GOT3 (cell line): ENCODE data around the gene ZNF142.

Experiments used
- DNase-seq: peaks from one replicate; lab custom pipeline; 2025; ENCODE audit warnings: mixed read lengths; lab: John Stamatoyannopoulos, UW

The ZNF142 gene

GRCh38 chr2:218655751-218656150, 3.7 kb downstream of the ZNF142 start:
- no peak for DNase-seq

GRCh38 chr2:218648787-218649100, 10.7 kb downstream of the ZNF142 start:
- DNase-seq = no peak

GRCh38 chr2:218648088-218648786, 11.2 kb downstream of the ZNF142 start:
- no peak for DNase-seq

- DNase-seq = no peak
Observed at GRCh38 chr2:218645126-218645525, 14.3 kb downstream of the ZNF142 start.

DNA sequence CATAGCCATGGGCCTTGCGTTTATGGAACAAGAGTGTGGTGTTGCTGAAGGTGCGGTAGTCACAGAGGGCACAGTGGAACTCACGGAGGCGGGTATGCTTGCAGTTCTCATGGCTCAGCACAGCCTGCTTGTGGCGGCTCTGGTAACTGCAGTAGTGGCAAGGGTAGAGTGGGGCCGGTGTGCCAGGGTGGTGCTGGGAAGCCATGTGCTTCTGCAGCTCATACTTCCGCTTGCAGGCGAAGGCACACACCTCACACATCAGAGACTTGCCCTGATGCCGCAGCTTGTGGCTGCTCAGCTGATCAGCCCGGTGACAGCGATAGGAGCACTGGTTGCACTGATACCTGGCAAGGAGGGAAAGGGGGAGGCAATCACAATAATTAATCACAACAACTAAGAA, 14.7 kb downstream of the ZNF142 start:
- no peak for DNase-seq

DNA sequence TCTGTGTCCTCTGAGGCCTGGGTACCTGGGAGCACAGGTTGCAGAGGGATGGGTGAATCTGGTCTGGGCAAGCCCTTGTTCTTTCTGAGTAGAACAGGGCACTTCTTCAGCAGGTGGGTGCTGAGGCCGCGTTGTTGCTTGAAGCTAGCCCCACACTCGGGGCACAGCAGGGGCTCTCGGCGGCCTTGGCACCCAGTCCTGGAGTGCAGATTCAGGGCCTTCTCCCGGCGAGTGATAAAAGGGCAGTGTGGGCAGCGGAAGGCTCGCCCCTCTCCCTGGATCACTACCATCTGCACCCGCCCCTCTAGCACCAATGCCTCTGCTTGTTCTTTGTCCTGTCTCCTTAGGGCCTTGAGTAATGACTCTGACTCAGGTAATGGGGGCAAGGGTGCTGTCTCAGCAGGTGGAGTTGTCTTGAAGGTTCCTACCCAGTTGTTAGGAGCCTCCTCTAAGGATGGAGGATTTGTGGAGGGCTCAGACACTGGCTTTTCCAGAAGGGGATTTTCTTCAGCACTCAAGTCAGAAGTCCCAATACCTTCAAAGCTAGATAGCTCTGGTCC, 15.6 kb downstream of the ZNF142 start:
- no peak for DNase-seq

DNA sequence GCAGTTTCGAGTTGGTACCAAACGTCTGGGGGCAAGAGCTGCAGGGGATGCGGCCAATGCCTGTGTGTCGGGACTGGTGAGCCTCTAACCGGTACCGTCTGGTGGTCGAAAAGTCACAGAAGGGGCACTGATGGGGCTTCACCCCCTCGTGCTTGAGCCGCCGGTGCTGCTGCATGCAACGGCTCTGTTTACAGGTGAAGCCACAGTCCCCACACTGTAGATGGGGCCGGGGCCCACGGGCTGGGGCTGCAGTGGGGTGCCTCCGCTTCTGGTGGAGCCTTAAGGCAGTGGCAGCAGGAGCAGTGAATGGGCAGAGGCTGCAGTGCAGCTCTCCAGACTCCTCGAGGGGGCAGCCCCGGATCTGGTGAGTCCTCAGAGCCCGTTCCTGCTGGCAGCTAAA, 16.6 kb downstream of the ZNF142 start:
- no peak for DNase-seq

- DNase-seq = no peak
Observed at GRCh38 chr2:218642121-218642656, 17.2 kb downstream of the ZNF142 start.

- DNase-seq = no peak
Observed at GRCh38 chr2:218638372-218638771, 21.1 kb downstream of the ZNF142 start.

DNA sequence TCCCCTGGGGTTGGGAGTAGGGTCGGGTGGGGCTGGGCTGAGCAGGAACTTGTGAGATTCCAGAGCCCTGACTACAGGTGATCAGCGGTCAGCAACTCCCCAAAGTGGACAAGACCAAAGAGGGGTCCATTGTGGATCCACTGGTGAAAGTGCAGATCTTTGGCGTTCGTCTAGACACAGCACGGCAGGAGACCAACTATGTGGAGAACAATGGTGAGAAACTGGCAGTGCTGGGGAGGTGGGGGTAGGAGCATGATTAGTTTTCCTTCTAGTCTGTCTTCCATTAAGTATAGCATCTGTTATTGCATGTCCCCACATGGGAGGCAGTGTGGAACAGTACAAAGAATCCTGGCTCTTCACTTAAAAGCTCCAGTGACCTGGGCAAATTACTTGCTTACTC, 23.7 kb downstream of the ZNF142 start:
- DNase-seq = no peak

- no peak for DNase-seq
Observed at GRCh38 chr2:218631837-218632236, 27.6 kb downstream of the ZNF142 start.

DNA sequence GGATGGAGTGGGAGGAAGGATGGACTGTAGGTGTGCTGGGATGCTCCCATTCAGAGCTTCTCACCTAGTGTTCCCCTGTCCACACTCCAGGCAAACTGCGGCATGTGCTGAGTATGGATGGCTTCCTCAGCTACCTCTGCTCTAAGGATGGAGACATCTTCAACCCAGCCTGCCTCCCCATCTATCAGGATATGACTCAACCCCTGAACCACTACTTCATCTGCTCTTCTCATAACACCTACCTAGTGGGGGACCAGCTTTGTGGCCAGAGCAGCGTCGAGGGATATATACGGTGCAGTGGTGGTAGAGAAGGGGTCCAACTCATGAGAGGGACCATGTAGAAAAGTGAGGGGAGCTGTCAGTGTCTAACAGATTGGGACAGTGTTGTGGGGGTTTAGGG, 31.5 kb downstream of the ZNF142 start:
- no peak for DNase-seq

GRCh38 chr2:218626369-218626768, 33.1 kb downstream of the ZNF142 start:
- DNase-seq = no peak

DNA sequence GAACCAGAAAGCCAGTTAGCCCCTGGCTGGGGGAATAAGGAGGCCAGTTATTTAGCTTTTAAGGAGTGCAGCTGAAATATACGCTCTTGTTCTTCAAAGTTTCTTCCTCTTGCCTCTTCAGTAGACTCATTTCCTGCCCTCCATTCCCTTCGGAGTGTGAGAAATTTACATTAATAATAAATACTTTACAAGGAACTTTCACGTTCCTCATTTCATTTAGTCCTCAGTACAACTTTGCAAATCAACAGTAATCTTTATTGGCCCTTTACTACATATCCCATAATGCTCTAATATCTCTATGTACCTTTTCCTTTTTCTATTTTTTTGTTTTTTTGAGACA, 36.1 kb downstream of the ZNF142 start:
- no peak for DNase-seq

- DNase-seq = no peak
Observed at GRCh38 chr2:218622606-218623365, 36.6 kb downstream of the ZNF142 start.

DNA sequence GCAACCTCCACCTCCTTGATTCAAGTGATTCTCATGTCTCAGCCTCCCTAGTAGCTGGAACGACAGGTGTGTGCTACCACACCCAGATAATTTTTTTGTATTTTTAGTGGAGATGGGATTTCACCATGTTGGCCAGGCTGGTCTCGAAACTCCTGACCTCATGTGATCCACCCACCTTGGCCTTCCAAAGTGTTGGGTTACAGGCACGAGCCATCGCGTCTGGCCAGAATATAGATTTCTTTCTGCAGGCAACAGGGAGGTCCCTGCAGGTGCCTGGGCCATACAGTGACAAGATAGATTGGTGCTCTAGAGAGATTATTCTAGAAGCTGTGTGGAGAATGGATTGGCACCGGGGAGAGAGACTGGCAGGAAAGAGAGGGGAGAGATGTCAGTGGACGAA, 38.4 kb downstream of the ZNF142 start:
- no peak for DNase-seq

- no peak for DNase-seq
Observed at GRCh38 chr2:218618102-218618860, 41.1 kb downstream of the ZNF142 start.

DNA sequence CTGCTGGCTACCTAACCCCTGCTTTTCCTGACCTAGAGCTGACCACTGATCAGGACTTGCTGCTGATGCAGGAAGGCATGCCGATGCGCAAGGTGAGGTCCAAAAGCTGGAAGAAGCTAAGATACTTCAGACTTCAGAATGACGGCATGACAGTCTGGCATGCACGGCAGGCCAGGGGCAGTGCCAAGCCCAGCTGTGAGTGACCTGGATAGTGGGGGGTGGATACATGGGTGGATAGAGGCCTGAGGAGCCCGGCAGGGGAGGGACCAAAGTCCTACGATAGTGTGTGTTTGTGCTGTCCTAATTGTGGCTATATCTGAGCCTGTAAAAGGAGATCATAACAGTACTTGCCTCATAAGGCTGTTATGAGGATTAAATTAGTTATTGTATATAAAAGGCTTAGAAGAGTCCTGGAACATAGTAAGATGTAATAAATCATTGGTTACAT, 43.5 kb downstream of the ZNF142 start:
- DNase-seq = no peak

DNA sequence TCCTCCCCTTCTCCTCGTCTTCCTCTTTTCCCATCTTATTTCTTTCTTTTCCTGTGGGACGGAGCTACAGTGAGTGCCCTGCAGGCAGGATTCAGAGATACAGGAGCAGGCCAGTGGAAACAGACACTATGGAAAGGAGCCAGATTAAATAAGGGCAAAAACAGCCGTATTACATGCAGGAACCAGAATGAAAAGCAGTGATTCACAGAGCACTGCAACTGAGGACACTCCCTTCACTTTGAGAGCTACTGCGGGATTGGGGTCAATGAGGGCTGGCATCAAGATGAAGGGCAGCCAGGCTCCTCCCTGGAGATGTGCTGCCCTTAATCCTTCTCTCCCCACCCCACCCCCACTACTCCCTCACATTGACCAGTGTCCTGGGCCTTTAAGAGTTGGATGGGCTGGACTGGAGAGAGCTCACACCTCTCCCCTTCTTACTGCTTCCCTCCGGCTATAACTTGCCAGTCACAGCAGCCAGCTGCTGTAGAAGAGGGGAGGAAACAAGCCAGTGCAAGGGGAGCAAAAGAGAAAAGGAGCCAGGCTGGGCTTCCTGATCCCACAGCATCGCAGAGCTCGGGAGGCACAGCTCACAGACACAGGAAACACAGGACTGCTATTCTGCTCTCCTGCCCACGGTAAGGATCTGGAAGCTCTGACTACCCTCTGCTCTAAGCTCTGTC, 51.8 kb downstream of the ZNF142 start, which contains the start of gene PLCD4:
PLCD4 (plus strand) TSS at position 464 of the 680 bp plus-strand sequence. CDS start 7,841 bp downstream, outside the sequence.
- DNase-seq = no peak

DNA sequence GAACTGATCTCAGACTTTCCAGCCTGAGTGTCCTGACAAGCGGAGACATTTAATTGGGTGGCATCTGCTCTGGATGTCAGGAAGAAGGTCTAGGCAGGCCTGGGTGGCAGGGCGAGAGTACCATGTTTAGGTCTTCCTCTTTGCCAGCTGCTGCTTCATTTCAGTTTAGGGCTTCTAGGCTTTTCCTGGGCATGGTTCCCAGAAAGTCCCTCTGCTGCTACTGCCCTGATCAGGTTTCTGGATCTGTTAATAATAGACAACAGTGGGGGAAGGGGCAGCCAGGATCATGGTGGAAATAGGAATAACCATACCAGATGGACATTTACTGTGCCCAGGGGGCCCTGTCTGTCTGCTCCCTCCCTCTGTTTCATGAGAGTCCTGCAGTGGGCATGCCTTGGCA, 54.0 kb downstream of the ZNF142 start:
- DNase-seq = no peak
